NB4 (cell line): ENCODE measurements around the gene OR52J3.

Experiments
- MYC ChIP-seq: IDR thresholded peaks from 2 replicates; pipeline ENCODE4 v1.6.1; 2011; ENCODE audit warnings: low read depth, low read length
- POLR2A ChIP-seq: IDR thresholded peaks from 2 replicates; pipeline ENCODE4 v1.6.1; 2011; ENCODE audit warnings: mild to moderate bottlenecking; ENCODE audit not compliant: insufficient read length; ENCODE audit errors: extremely low read depth
- TF ChIP-seq, protein P1 (sequence below): IDR thresholded peaks from one replicate; pipeline ENCODE4 v1.5.1; 2012; ENCODE audit warnings: low read depth, low read length
- TF ChIP-seq, protein P2 (sequence below): IDR thresholded peaks from 2 replicates; pipeline ENCODE4 v1.6.1; 2011; ENCODE audit warnings: low read depth, low read length

DNA sequence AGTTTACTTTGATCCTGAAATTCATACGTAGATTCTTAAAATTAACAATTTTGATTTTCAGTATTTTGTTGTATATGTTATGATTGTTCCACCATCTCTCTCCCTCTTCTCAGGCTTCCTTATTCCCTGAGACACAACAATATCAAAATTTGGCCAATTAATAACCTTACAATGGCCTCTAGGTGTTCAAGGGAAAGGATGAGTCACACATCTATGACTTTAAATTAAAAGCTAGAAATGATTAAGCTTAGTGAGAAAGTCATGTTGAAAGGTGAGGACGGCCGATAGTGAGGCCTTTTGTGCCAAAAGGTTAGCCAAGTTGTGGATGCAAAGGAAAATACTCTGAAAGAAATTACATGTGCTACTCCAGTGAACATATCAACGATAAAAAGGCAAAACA lies 5.5 kb upstream of the OR52J3 start:
- TF ChIP-seq, protein P1, sequence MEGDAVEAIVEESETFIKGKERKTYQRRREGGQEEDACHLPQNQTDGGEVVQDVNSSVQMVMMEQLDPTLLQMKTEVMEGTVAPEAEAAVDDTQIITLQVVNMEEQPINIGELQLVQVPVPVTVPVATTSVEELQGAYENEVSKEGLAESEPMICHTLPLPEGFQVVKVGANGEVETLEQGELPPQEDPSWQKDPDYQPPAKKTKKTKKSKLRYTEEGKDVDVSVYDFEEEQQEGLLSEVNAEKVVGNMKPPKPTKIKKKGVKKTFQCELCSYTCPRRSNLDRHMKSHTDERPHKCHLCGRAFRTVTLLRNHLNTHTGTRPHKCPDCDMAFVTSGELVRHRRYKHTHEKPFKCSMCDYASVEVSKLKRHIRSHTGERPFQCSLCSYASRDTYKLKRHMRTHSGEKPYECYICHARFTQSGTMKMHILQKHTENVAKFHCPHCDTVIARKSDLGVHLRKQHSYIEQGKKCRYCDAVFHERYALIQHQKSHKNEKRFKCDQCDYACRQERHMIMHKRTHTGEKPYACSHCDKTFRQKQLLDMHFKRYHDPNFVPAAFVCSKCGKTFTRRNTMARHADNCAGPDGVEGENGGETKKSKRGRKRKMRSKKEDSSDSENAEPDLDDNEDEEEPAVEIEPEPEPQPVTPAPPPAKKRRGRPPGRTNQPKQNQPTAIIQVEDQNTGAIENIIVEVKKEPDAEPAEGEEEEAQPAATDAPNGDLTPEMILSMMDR, result no peak
- TF ChIP-seq, protein P2, sequence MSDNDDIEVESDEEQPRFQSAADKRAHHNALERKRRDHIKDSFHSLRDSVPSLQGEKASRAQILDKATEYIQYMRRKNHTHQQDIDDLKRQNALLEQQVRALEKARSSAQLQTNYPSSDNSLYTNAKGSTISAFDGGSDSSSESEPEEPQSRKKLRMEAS, result no peak
- TF ChIP-seq POLR2A (no peak), MYC (no peak)
